Activated CD8-positive, alpha-beta memory T cell treated with anti-CD3 and anti-CD28 coated beads for 1 hour (primary cell): Measurements from ENCODE around the gene PUS7L.

Experiments
- DNase-seq, 2 donors: peaks; one replicate each; pipeline ENCODE4 v3.0.0-alpha.2; 2020; ENCODE audit warnings: low read depth in 1 of 2; ENCODE audit errors: extremely low read depth in 1 of 2

PUS7L gene

GRCh38 chr12:43669373-43669772 is 89.2 kb downstream of the PUS7L start:
- DNase-seq: no peak
